Limb (tissue), 2 donors: ENCODE results near the gene SOCS3.
A peak's percentile ranks its signal among the peaks of the same experiment; 100 is the strongest.
"Not testable (repeated sequence)": the region's sequence is repeated elsewhere in the genome, so short reads cannot be mapped to it uniquely, and the experiment has no call there.

ENCODE experiments used
- DNase-seq, 2 donors: peaks; one replicate each; pipeline ENCODE4 v3.0.0-alpha.2; 2016; ENCODE audit errors: extremely low spot score in 2 of 2

SOCS3 gene

GRCh38 chr17:78349891-78350642, 9.8 kb downstream of the SOCS3 start:
- DNase-seq = no peak

GRCh38 chr17:78348055-78348770, 11.7 kb downstream of the SOCS3 start:
- peak in 1 of 2 donors; percentile 0 for DNase-seq

GRCh38 chr17:78347453-78347852, 12.4 kb downstream of the SOCS3 start:
- peak in 1 of 2 donors; percentile 0 for DNase-seq

- peak in 1 of 2 donors; percentile 0 for DNase-seq
Measured at GRCh38 chr17:78346605-78347250, 13.1 kb downstream of the SOCS3 start.

GRCh38 chr17:78345791-78346494, 13.9 kb downstream of the SOCS3 start:
- peak in 1 of 2 donors; percentile 0 for DNase-seq

GRCh38 chr17:78345172-78345571, 14.7 kb downstream of the SOCS3 start:
- peak in 1 of 2 donors; percentile 0 for DNase-seq

GRCh38 chr17:78344666-78345065, 15.2 kb downstream of the SOCS3 start:
- peak in 1 of 2 donors; percentile 0 for DNase-seq

GRCh38 chr17:78343543-78344201, 16.2 kb downstream of the SOCS3 start:
- no peak for DNase-seq

GRCh38 chr17:78343187-78343542, 16.7 kb downstream of the SOCS3 start:
- DNase-seq = peak in 1 of 2 donors; percentile 79

GRCh38 chr17:78342449-78343186, 17.3 kb downstream of the SOCS3 start:
- DNase-seq = peak; percentile 81 to 82

GRCh38 chr17:78341559-78342448, 18.1 kb downstream of the SOCS3 start:
- peak; percentile 63 to 88 for DNase-seq

GRCh38 chr17:78340183-78340955, 19.5 kb downstream of the SOCS3 start:
- peak in 1 of 2 donors; percentile 1 for DNase-seq

GRCh38 chr17:78338486-78339259, 21.2 kb downstream of the SOCS3 start:
- peak in 1 of 2 donors; percentile 1 for DNase-seq

GRCh38 chr17:78337244-78338109, 22.4 kb downstream of the SOCS3 start:
- DNase-seq = peak in 1 of 2 donors; percentile 0

- DNase-seq = peak in 1 of 2 donors; percentile 0
Measured at GRCh38 chr17:78335209-78335608, 24.7 kb downstream of the SOCS3 start.

GRCh38 chr17:78332991-78333390, 26.9 kb downstream of the SOCS3 start:
- DNase-seq = no peak

- not testable (repeated sequence) for DNase-seq
Measured at GRCh38 chr17:78331355-78331754, 28.5 kb downstream of the SOCS3 start.
